H1 (cell line): ENCODE measurements around the gene PDP2. TPM values are rescaled to one million over a fixed set of nuclear protein-coding genes. Genes with fewer than 3 reads are reported as not detected.

Source experiments
- GTF2F1 ChIP-seq: IDR thresholded peaks from 2 replicates; pipeline ENCODE4 v1.6.1; 2012; ENCODE audit warnings: low read depth, low read length, improper control_type of control experiment, borderline replicate concordance
- polyA plus RNA-seq, 7 experiments: library from polyadenylated mRNA; depleted of rRNA in 3 of 7; stranded (reverse) in 5 of 7; unstranded in 2 of 7; fragments of >200 nt in 5 of 7; fragments of 200-250 nt in 2 of 7; gene quantifications; 1 replicate in 5 of 7; 2 replicates in 1 of 7; 4 replicates in 1 of 7; pipeline versions ENCODE4 v1.2.1 to v1.2.3, GENCODE V29; 2011 to 2013; ENCODE audit warnings: missing spikeins in 2 of 7, mixed read lengths in 2 of 7
- total RNA-seq: library from RNA; stranded (reverse); fragmentation: NEBNext Ultra II Directional; extraction: Animal tissue kit (Norgen Biotek cat#: 25700); gene quantifications from 2 replicates; pipeline ENCODE4 v1.2.1, GENCODE V29; 2021
- TF ChIP-seq, protein P1 (sequence below): fragments of 300-600 bp; sonication (generic); IDR thresholded peaks from 2 replicates; pipeline ENCODE4 v1.7.1; 2012; ENCODE audit warnings: low read length, moderate library complexity, mild to moderate bottlenecking, inconsistent platforms; ENCODE audit not compliant: insufficient replicate concordance

PDP2 gene
- total and polyA plus RNA-seq, 2 of the 8 experiments (the other 6 are each of a cell fraction or from before 2014, with no cell fraction given): 11.7 to 36.5 TPM

DNA sequence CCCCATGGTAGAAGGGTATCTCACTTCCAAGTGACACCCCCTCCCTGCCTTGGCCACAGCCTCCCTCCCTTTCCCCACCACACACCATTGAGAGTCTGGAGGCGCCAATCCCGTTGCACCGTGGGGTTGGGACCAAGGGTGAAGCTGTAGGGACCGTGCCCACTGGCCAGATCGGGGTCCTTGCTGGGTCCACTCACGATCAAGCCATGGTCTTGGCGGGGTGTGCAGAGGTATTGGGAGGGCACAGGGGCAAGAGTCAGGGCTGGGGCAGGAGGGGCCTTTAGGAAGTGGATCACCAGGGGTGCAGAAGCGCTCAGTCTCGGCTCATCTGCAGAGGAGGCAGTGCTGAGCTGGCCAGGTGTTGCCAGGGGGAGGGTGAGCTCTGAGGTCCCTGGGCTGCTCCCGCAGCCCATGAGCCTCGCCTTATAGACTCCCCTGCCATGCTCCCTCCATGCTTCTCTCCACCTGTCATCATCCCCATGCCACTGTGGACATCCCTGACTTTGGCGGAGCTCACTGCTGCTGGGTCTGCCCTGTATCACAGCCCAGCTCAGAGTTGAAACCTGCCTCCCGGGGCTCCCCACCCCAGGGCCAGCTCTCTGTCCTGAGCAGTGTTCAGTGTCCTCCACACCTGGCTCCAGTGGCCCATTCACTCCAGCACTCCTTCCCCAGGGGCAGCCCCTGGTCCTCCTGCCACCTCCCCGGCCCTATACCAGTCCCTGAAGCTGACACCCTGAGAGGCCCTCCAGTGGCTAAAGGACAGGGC is 30.0 kb downstream of the PDP2 start (continued):
- TF ChIP-seq, protein P1, sequence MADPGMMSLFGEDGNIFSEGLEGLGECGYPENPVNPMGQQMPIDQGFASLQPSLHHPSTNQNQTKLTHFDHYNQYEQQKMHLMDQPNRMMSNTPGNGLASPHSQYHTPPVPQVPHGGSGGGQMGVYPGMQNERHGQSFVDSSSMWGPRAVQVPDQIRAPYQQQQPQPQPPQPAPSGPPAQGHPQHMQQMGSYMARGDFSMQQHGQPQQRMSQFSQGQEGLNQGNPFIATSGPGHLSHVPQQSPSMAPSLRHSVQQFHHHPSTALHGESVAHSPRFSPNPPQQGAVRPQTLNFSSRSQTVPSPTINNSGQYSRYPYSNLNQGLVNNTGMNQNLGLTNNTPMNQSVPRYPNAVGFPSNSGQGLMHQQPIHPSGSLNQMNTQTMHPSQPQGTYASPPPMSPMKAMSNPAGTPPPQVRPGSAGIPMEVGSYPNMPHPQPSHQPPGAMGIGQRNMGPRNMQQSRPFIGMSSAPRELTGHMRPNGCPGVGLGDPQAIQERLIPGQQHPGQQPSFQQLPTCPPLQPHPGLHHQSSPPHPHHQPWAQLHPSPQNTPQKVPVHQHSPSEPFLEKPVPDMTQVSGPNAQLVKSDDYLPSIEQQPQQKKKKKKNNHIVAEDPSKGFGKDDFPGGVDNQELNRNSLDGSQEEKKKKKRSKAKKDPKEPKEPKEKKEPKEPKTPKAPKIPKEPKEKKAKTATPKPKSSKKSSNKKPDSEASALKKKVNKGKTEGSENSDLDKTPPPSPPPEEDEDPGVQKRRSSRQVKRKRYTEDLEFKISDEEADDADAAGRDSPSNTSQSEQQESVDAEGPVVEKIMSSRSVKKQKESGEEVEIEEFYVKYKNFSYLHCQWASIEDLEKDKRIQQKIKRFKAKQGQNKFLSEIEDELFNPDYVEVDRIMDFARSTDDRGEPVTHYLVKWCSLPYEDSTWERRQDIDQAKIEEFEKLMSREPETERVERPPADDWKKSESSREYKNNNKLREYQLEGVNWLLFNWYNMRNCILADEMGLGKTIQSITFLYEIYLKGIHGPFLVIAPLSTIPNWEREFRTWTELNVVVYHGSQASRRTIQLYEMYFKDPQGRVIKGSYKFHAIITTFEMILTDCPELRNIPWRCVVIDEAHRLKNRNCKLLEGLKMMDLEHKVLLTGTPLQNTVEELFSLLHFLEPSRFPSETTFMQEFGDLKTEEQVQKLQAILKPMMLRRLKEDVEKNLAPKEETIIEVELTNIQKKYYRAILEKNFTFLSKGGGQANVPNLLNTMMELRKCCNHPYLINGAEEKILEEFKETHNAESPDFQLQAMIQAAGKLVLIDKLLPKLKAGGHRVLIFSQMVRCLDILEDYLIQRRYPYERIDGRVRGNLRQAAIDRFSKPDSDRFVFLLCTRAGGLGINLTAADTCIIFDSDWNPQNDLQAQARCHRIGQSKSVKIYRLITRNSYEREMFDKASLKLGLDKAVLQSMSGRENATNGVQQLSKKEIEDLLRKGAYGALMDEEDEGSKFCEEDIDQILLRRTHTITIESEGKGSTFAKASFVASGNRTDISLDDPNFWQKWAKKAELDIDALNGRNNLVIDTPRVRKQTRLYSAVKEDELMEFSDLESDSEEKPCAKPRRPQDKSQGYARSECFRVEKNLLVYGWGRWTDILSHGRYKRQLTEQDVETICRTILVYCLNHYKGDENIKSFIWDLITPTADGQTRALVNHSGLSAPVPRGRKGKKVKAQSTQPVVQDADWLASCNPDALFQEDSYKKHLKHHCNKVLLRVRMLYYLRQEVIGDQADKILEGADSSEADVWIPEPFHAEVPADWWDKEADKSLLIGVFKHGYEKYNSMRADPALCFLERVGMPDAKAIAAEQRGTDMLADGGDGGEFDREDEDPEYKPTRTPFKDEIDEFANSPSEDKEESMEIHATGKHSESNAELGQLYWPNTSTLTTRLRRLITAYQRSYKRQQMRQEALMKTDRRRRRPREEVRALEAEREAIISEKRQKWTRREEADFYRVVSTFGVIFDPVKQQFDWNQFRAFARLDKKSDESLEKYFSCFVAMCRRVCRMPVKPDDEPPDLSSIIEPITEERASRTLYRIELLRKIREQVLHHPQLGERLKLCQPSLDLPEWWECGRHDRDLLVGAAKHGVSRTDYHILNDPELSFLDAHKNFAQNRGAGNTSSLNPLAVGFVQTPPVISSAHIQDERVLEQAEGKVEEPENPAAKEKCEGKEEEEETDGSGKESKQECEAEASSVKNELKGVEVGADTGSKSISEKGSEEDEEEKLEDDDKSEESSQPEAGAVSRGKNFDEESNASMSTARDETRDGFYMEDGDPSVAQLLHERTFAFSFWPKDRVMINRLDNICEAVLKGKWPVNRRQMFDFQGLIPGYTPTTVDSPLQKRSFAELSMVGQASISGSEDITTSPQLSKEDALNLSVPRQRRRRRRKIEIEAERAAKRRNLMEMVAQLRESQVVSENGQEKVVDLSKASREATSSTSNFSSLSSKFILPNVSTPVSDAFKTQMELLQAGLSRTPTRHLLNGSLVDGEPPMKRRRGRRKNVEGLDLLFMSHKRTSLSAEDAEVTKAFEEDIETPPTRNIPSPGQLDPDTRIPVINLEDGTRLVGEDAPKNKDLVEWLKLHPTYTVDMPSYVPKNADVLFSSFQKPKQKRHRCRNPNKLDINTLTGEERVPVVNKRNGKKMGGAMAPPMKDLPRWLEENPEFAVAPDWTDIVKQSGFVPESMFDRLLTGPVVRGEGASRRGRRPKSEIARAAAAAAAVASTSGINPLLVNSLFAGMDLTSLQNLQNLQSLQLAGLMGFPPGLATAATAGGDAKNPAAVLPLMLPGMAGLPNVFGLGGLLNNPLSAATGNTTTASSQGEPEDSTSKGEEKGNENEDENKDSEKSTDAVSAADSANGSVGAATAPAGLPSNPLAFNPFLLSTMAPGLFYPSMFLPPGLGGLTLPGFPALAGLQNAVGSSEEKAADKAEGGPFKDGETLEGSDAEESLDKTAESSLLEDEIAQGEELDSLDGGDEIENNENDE: no peak
- TF ChIP-seq GTF2F1: no peak
